ENCODE results near the gene CDC34. TPM values are rescaled to one million over a fixed set of nuclear protein-coding genes. Genes with fewer than 3 reads are reported as not detected.

CDC34 gene
- total and polyA plus RNA-seq, 4 donors: 35.5 to 92.0 (median 86.1) TPM

Other genes with a start within 250 kb of the CDC34 start
- 10 to 100 TPM; 11.8 to 12.4 TPM for gene PLPP2, start 240.4 kb upstream of the CDC34 start, total RNA-seq
- 10 to 100 TPM; 15.2 to 24.2 TPM for gene PLPP2, start 240.4 kb upstream of the CDC34 start, polyA plus RNA-seq (ENCODE audit: insufficient read length in 2 of 2)
- gene MIER2, start 187.0 kb upstream of the CDC34 start, total RNA-seq: 10 to 100 TPM in 1 of 2 donors, 1 to 10 TPM in 1; 9.4 to 17.7 TPM
- 10 to 100 TPM; 39.2 to 49.0 TPM for gene MIER2, start 187.0 kb upstream of the CDC34 start, polyA plus RNA-seq (ENCODE audit: insufficient read length in 2 of 2)
- gene C2CD4C, start 122.6 kb upstream of the CDC34 start, total RNA-seq: 1 to 10 TPM; 8.7 to 9.4 TPM
- 10 to 100 TPM; 30.8 to 32.6 TPM for gene C2CD4C, start 122.6 kb upstream of the CDC34 start, polyA plus RNA-seq (ENCODE audit: insufficient read length in 2 of 2)
- gene SHC2, start 70.7 kb upstream of the CDC34 start, total RNA-seq: 10 to 100 TPM; 15.5 to 24.2 TPM
- 100 to 1,000 TPM in 1 of 2 donors, 10 to 100 TPM in 1; 92.7 to 111 TPM for gene SHC2, start 70.7 kb upstream of the CDC34 start, polyA plus RNA-seq (ENCODE audit: insufficient read length in 2 of 2)
- 1 to 10 TPM in 1 of 2 donors, under 1 TPM in 1; 0.40 to 2.6 TPM for gene MADCAM1, start 35.3 kb upstream of the CDC34 start, total RNA-seq
- 1 to 10 TPM; 5.3 to 7.1 TPM for gene MADCAM1, start 35.3 kb upstream of the CDC34 start, polyA plus RNA-seq (ENCODE audit: insufficient read length in 2 of 2)
- 10 to 100 TPM in 1 of 2 donors, 1 to 10 TPM in 1; 9.9 to 23.9 TPM for gene TPGS1, start 24.3 kb upstream of the CDC34 start, total RNA-seq
- 10 to 100 TPM; 30.3 to 31.3 TPM for gene TPGS1, start 24.3 kb upstream of the CDC34 start, polyA plus RNA-seq (ENCODE audit: insufficient read length in 2 of 2)
- gene GZMM, start 12.3 kb downstream of the CDC34 start, total RNA-seq: under 1 TPM in 1 of 2 donors, not detected in 1; 0.33 TPM
- under 1 TPM; 0.55 to 0.68 TPM for gene GZMM, start 12.3 kb downstream of the CDC34 start, polyA plus RNA-seq (ENCODE audit: insufficient read length in 2 of 2)
- gene BSG, start 40.8 kb downstream of the CDC34 start, total RNA-seq: 100 to 1,000 TPM; 177 to 638 TPM
- 100 to 1,000 TPM; 484 to 623 TPM for gene BSG, start 40.8 kb downstream of the CDC34 start, polyA plus RNA-seq (ENCODE audit: insufficient read length in 2 of 2)
- 10 to 100 TPM in 1 of 2 donors, 1 to 10 TPM in 1; 8.6 to 35.7 TPM for gene HCN2, start 58.1 kb downstream of the CDC34 start, total RNA-seq
- 10 to 100 TPM; 82.5 to 85.8 TPM for gene HCN2, start 58.1 kb downstream of the CDC34 start, polyA plus RNA-seq (ENCODE audit: insufficient read length in 2 of 2)
- gene POLRMT, start 101.8 kb downstream of the CDC34 start, total RNA-seq: 10 to 100 TPM; 11.8 to 40.8 TPM
- 10 to 100 TPM; 51.6 to 54.2 TPM for gene POLRMT, start 101.8 kb downstream of the CDC34 start, polyA plus RNA-seq (ENCODE audit: insufficient read length in 2 of 2)
- 1 to 10 TPM in 1 of 2 donors, under 1 TPM in 1; 0.72 to 1.2 TPM for gene FGF22, start 108.1 kb downstream of the CDC34 start, total RNA-seq
- gene FGF22, start 108.1 kb downstream of the CDC34 start, polyA plus RNA-seq (ENCODE audit: insufficient read length in 2 of 2): 1 to 10 TPM; 2.2 to 2.5 TPM
- gene RNF126, start 131.5 kb downstream of the CDC34 start, total RNA-seq: 10 to 100 TPM; 13.4 to 20.3 TPM
- 10 to 100 TPM; 50.9 to 61.6 TPM for gene RNF126, start 131.5 kb downstream of the CDC34 start, polyA plus RNA-seq (ENCODE audit: insufficient read length in 2 of 2)
- 10 to 100 TPM; 11.5 to 32.1 TPM for gene FSTL3, start 144.6 kb downstream of the CDC34 start, total RNA-seq
- 10 to 100 TPM; 11.3 to 18.5 TPM for gene FSTL3, start 144.6 kb downstream of the CDC34 start, polyA plus RNA-seq (ENCODE audit: insufficient read length in 2 of 2)
- gene PRSS57, start 163.7 kb downstream of the CDC34 start, total RNA-seq: 1 to 10 TPM in 1 of 2 donors, under 1 TPM in 1; 0.33 to 1.1 TPM
- gene PRSS57, start 163.7 kb downstream of the CDC34 start, polyA plus RNA-seq (ENCODE audit: insufficient read length in 2 of 2): under 1 TPM in 1 of 2 donors, not detected in 1; 0.15 TPM
- gene PALM, start 177.2 kb downstream of the CDC34 start, total RNA-seq: 10 to 100 TPM; 48.8 to 72.4 TPM
- 100 to 1,000 TPM; 237 to 260 TPM for gene PALM, start 177.2 kb downstream of the CDC34 start, polyA plus RNA-seq (ENCODE audit: insufficient read length in 2 of 2)
- under 1 TPM; 0.40 to 0.66 TPM for gene MISP, start 219.4 kb downstream of the CDC34 start, total RNA-seq
- under 1 TPM; 0.41 to 0.42 TPM for gene MISP, start 219.4 kb downstream of the CDC34 start, polyA plus RNA-seq (ENCODE audit: insufficient read length in 2 of 2)

All from spinal cord (tissue), 4 donors.